Duodenal mucosa (tissue), 2 donors: Measurements from ENCODE around the gene ZDHHC1.
"Not testable (repeated sequence)": the region's sequence is repeated elsewhere in the genome, so short reads cannot be mapped to it uniquely, and the experiment has no call there.

Experiments
- H3K27ac ChIP-seq: one replicate; pipeline ENCODE4 v1.7.0; 2013; ENCODE audit warnings: low read depth, low read length
- H3K27me3 ChIP-seq, 2 donors: one replicate each; pipeline ENCODE4 v1.7.0; 2013; ENCODE audit warnings: low read length in 2 of 2, control low read depth in 1 of 2; ENCODE audit not compliant: insufficient read depth in 2 of 2, control insufficient read depth in 1 of 2
- H3K36me3 ChIP-seq, 2 donors: one replicate each; pipeline ENCODE4 v1.7.0; 2013; ENCODE audit warnings: low read length in 2 of 2, control low read depth in 1 of 2; ENCODE audit not compliant: insufficient read depth in 2 of 2, control insufficient read depth in 1 of 2
- H3K4me1 ChIP-seq, 2 donors: one replicate each; pipeline ENCODE4 v1.7.0; 2013; ENCODE audit warnings: low read length in 2 of 2, control low read depth in 1 of 2; ENCODE audit not compliant: insufficient read depth in 2 of 2, control insufficient read depth in 1 of 2
- H3K4me3 ChIP-seq, 2 donors: one replicate each; pipeline ENCODE4 v1.7.0; 2013; ENCODE audit warnings: low read length in 2 of 2, low read depth in 1 of 2
- H3K9ac ChIP-seq, 2 donors: one replicate each; pipeline ENCODE4 v1.7.0; 2013; ENCODE audit warnings: low read length in 2 of 2, low read depth in 1 of 2
- H3K9me3 ChIP-seq, 2 donors: one replicate each; pipeline ENCODE4 v1.7.0; 2013; ENCODE audit warnings: low read length in 2 of 2, control low read depth in 1 of 2; ENCODE audit not compliant: control insufficient read depth in 1 of 2

Gene ZDHHC1

GRCh38 chr16:67372664-67373063, 43.6 kb downstream of the ZDHHC1 start:
- no peak overlapping the region for H3K9ac ChIP-seq
- H3K27me3 ChIP-seq, result peaks cover 0 to 3% of the 10 kb centered on the region in 2 donors
- no peaks in the 10 kb centered on the region for H3K9me3 ChIP-seq
- no peak overlapping the region for H3K4me3 ChIP-seq
- peaks cover 5 to 9% of the 10 kb centered on the region in 2 donors for H3K4me1 ChIP-seq
- H3K27ac ChIP-seq, result no peak overlapping the region
- no peaks in the 10 kb centered on the region for H3K36me3 ChIP-seq

- Histone ChIP-seq H3K27ac (no peak overlapping the region), H3K4me1 (peaks cover 5 to 9% of the 10 kb centered on the region in 2 donors), H3K36me3 (no peaks in the 10 kb centered on the region), H3K27me3 (no peaks in the 10 kb centered on the region), H3K9ac (no peak overlapping the region), H3K9me3 (no peaks in the 10 kb centered on the region), H3K4me3 (no peak overlapping the region)
These were observed 45.6 kb downstream of the ZDHHC1 start for GRCh38 chr16:67370661-67371060.

GRCh38 chr16:67364600-67365235, 51.6 kb downstream of the ZDHHC1 start:
- H3K9me3 ChIP-seq, result no peaks in the 10 kb centered on the region
- peaks cover 13 to 23% of the 10 kb centered on the region in 2 donors for H3K4me1 ChIP-seq
- H3K36me3 ChIP-seq, result no peaks in the 10 kb centered on the region
- no peaks in the 10 kb centered on the region for H3K27me3 ChIP-seq
- no peak overlapping the region for H3K4me3 ChIP-seq
- no peak overlapping the region for H3K27ac ChIP-seq
- peak overlapping the region in 1 of 2 donors; percentile 22 for H3K9ac ChIP-seq

- no peaks in the 10 kb centered on the region for H3K9me3 ChIP-seq
- no peaks in the 10 kb centered on the region for H3K27me3 ChIP-seq
- no peak overlapping the region for H3K9ac ChIP-seq
- no peak overlapping the region for H3K4me3 ChIP-seq
- no peaks in the 10 kb centered on the region for H3K36me3 ChIP-seq
- peaks cover 13 to 27% of the 10 kb centered on the region in 2 donors for H3K4me1 ChIP-seq
- no peak overlapping the region for H3K27ac ChIP-seq
These were observed 55.2 kb downstream of the ZDHHC1 start for GRCh38 chr16:67361038-67361437.

GRCh38 chr16:67359540-67360269, 56.6 kb downstream of the ZDHHC1 start:
- not testable (repeated sequence) for H3K27ac ChIP-seq, H3K4me3 ChIP-seq, H3K9ac ChIP-seq, H3K27me3 ChIP-seq, H3K9me3 ChIP-seq, H3K36me3 ChIP-seq
- H3K4me1 ChIP-seq, result peaks cover 9 to 21% of the 10 kb centered on the region in 2 donors

- H3K4me1 ChIP-seq, result peaks cover 0 to 4% of the 10 kb centered on the region in 2 donors
- H3K27ac ChIP-seq, result no peak overlapping the region
- no peak overlapping the region for H3K9ac ChIP-seq
- H3K9me3 ChIP-seq, result no peaks in the 10 kb centered on the region
- H3K36me3 ChIP-seq, result no peaks in the 10 kb centered on the region
- no peak overlapping the region for H3K4me3 ChIP-seq
- no peaks in the 10 kb centered on the region for H3K27me3 ChIP-seq
These were observed 58.7 kb downstream of the ZDHHC1 start for GRCh38 chr16:67357561-67357960.

GRCh38 chr16:67356396-67356795, 59.9 kb downstream of the ZDHHC1 start:
- no peak overlapping the region for H3K4me3 ChIP-seq
- H3K4me1 ChIP-seq, result peaks cover 0 to 4% of the 10 kb centered on the region in 2 donors
- no peak overlapping the region for H3K27ac ChIP-seq
- H3K9me3 ChIP-seq, result no peaks in the 10 kb centered on the region
- H3K9ac ChIP-seq, result no peak overlapping the region
- no peaks in the 10 kb centered on the region for H3K36me3 ChIP-seq
- H3K27me3 ChIP-seq, result no peaks in the 10 kb centered on the region

GRCh38 chr16:67352463-67352862, 63.8 kb downstream of the ZDHHC1 start:
- H3K27me3 ChIP-seq, H3K36me3 ChIP-seq, H3K9ac ChIP-seq, H3K9me3 ChIP-seq, H3K4me1 ChIP-seq, H3K4me3 ChIP-seq, H3K27ac ChIP-seq: not testable (repeated sequence)

GRCh38 chr16:67350324-67350723, 66.0 kb downstream of the ZDHHC1 start:
- Histone ChIP-seq H3K9me3 (no peaks in the 10 kb centered on the region), H3K36me3 (no peaks in the 10 kb centered on the region), H3K27ac (no peak overlapping the region), H3K9ac (no peak overlapping the region), H3K4me3 (no peak overlapping the region), H3K4me1 (no peaks in the 10 kb centered on the region), H3K27me3 (no peaks in the 10 kb centered on the region)

- Histone ChIP-seq H3K4me1 (no peaks in the 10 kb centered on the region), H3K27ac (no peak overlapping the region), H3K9me3 (no peaks in the 10 kb centered on the region), H3K36me3 (no peaks in the 10 kb centered on the region), H3K9ac (no peak overlapping the region), H3K4me3 (no peak overlapping the region), H3K27me3 (no peaks in the 10 kb centered on the region)
These were observed 67.1 kb downstream of the ZDHHC1 start for GRCh38 chr16:67349172-67349571.
